Calu3 (cell line): Measurements from ENCODE around the gene KRTAP9-9. TPM values are rescaled to one million over a fixed set of nuclear protein-coding genes. Genes with fewer than 3 reads are reported as not detected.
"Not testable (repeated sequence)": the region's sequence is repeated elsewhere in the genome, so short reads cannot be mapped to it uniquely, and the experiment has no call there.

Experiments used
- BruUV-seq: library from RNA; stranded (reverse); fragments of 400-500 nt; replicated peaks from 2 replicates; lab custom pipeline; 2021; lab: Mats Ljungman, UMichigan
- CTCF ChIA-PET: fragments of 300-600 bp; sonication (Branson Sonifier 250); formaldehyde crosslinking; loops from one replicate; lab custom pipeline; 2022; ENCODE audit warnings: antibody characterized with exemption; lab: Charles Lee
- DNase-seq: peaks from one replicate; pipeline ENCODE4 v3.0.0; 2022
- H3K27ac Mint-ChIP-seq: one replicate; pipeline ENCODE4 v1.8.0; 2022; ENCODE audit warnings: mixed read lengths; ENCODE audit not compliant: unreplicated experiment
- H3K27me3 Mint-ChIP-seq: one replicate; pipeline ENCODE4 v1.8.0; 2022; ENCODE audit warnings: mixed read lengths; ENCODE audit not compliant: unreplicated experiment
- H3K36me3 Mint-ChIP-seq: one replicate; pipeline ENCODE4 v1.8.0; 2022; ENCODE audit warnings: mild to moderate bottlenecking, moderate library complexity, mixed read lengths; ENCODE audit not compliant: insufficient read depth, unreplicated experiment
- H3K4me1 Mint-ChIP-seq: one replicate; pipeline ENCODE4 v1.8.0; 2022; ENCODE audit warnings: mild to moderate bottlenecking, low read depth, mixed read lengths; ENCODE audit not compliant: unreplicated experiment
- H3K4me3 Mint-ChIP-seq: one replicate; pipeline ENCODE4 v1.8.0; 2022; ENCODE audit warnings: mild to moderate bottlenecking, low read depth, moderate library complexity, mixed read lengths; ENCODE audit not compliant: unreplicated experiment
- H3K9me3 Mint-ChIP-seq: one replicate; pipeline ENCODE4 v1.8.0; 2022; ENCODE audit warnings: low read depth, mixed read lengths; ENCODE audit not compliant: unreplicated experiment
- intact Hi-C: fragments of 100-400 bp; cut with micrococcal nuclease; formaldehyde crosslinking; loops from one replicate; pipeline ENCODE4 v1.10.0; 2022; ENCODE audit not compliant: unreplicated experiment
- total RNA-seq: library from RNA; stranded (reverse); gene quantifications from 2 replicates; pipeline ENCODE4 v1.2.3, GENCODE V29; 2022
- TF ChIP-seq, protein P1 (sequence below): fragments of 200-600 bp; IDR thresholded peaks from one replicate; pipeline ENCODE4 v1.8.0; 2022; ENCODE audit warnings: antibody characterized with exemption; ENCODE audit not compliant: unreplicated experiment

The KRTAP9-9 gene
- total RNA-seq, 1 experiment from 2014 or later: not detected

DNA sequence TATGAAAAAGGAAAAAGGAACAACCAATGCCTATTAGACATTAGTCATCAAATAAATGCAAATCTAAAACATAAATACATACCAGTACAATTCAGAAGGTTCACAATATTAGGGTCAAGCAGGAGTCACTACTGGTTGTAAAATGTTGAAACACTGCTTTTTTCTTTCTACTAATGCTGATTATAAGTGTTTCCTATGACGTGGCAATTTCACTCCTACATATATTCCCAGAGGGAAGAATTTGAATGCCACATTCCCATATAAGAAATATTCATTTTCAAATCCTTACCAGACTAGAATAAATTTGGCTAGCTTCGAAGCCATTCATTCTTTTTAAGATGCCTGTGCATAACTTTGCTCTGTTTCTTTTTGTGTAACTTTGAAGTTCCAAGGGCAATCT, 31.4 kb upstream of the KRTAP9-9 start:
- TF ChIP-seq, protein P1, sequence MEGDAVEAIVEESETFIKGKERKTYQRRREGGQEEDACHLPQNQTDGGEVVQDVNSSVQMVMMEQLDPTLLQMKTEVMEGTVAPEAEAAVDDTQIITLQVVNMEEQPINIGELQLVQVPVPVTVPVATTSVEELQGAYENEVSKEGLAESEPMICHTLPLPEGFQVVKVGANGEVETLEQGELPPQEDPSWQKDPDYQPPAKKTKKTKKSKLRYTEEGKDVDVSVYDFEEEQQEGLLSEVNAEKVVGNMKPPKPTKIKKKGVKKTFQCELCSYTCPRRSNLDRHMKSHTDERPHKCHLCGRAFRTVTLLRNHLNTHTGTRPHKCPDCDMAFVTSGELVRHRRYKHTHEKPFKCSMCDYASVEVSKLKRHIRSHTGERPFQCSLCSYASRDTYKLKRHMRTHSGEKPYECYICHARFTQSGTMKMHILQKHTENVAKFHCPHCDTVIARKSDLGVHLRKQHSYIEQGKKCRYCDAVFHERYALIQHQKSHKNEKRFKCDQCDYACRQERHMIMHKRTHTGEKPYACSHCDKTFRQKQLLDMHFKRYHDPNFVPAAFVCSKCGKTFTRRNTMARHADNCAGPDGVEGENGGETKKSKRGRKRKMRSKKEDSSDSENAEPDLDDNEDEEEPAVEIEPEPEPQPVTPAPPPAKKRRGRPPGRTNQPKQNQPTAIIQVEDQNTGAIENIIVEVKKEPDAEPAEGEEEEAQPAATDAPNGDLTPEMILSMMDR: no peak
- H3K36me3 Mint-ChIP-seq: no peaks in the 10 kb centered on the region
- no peak overlapping the region for H3K4me3 Mint-ChIP-seq
- no TSS peak for BruUV-seq
- H3K27me3 Mint-ChIP-seq: no peaks in the 10 kb centered on the region
- H3K9me3 Mint-ChIP-seq: peaks cover 4% of the 10 kb centered on the region
- intact Hi-C loops: no loop called here
- no peak overlapping the region for H3K27ac Mint-ChIP-seq
- CTCF ChIA-PET: no interaction called here
- no peak for DNase-seq
- no peaks in the 10 kb centered on the region for H3K4me1 Mint-ChIP-seq

DNA sequence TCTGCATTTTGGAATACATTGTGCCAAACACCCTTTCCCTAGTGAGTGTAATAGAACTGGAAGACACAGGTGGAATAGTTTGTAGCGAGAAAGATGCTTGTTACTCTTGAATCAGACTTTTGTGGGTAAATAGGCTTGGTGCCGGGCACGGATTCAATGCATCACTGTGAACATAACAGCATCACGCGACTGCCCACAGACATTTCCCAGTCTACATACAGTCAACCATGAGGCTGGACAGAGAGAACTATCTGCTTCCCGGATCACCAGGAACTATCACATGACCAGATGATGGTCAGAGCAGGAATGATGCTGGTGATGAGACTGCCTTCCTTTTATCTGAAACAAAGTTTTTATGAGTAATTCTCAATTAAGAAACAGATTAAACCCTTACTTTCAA, 29.1 kb upstream of the KRTAP9-9 start:
- no peak for DNase-seq
- Mint-ChIP-seq H3K4me3 (no peak overlapping the region), H3K27me3 (no peaks in the 10 kb centered on the region), H3K4me1 (no peaks in the 10 kb centered on the region), H3K27ac (no peak overlapping the region), H3K36me3 (no peaks in the 10 kb centered on the region), H3K9me3 (no peaks in the 10 kb centered on the region)
- TF ChIP-seq, protein P1: no peak
- intact Hi-C loops: no loop called here
- BruUV-seq: no TSS peak
- CTCF ChIA-PET: no interaction called here

DNA sequence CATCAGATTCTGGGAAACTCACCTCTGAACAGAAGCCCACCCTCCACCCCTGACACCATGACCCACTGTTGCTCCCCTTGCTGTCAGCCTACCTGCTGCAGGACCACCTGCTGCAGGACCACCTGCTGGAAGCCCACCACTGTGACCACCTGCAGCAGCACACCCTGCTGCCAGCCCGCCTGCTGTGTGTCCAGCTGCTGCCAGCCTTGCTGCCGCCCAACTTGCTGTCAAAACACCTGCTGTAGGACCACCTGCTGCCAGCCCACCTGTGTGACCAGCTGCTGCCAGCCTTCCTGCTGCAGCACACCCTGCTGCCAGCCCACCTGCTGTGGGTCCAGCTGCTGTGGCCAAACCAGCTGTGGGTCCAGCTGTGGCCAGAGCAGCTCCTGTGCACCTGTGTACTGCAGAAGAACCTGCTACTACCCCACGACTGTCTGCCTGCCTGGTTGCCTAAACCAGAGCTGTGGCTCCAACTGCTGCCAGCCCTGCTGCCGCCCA, 28.5 kb upstream of the KRTAP9-9 start, which contains the start of gene KRTAP9-2:
Gene KRTAP9-2 (plus strand): TSS at position 51 of the 498 bp plus-strand sequence. CDS start 7 bp downstream, at position 58.
- H3K4me1 Mint-ChIP-seq, CTCF ChIA-PET, H3K27me3 Mint-ChIP-seq, H3K27ac Mint-ChIP-seq, H3K36me3 Mint-ChIP-seq, intact Hi-C loops, H3K9me3 Mint-ChIP-seq, DNase-seq, BruUV-seq, H3K4me3 Mint-ChIP-seq: not testable (repeated sequence)

GRCh38 chr17:41230094-41230493, 25.1 kb upstream of the KRTAP9-9 start:
- no peaks in the 10 kb centered on the region for H3K4me1 Mint-ChIP-seq
- H3K9me3 Mint-ChIP-seq: no peaks in the 10 kb centered on the region
- no peaks in the 10 kb centered on the region for H3K27me3 Mint-ChIP-seq
- intact Hi-C loops: no loop called here
- no peak overlapping the region for H3K4me3 Mint-ChIP-seq
- DNase-seq: no peak
- CTCF ChIA-PET: interaction anchor here (0.6 to 0.7 kb wide), 2 partner anchors 51 to 965 kb away, joined by 3 read pairs; no protein-coding TSS in a partner anchor
- BruUV-seq: no TSS peak
- H3K27ac Mint-ChIP-seq: no peak overlapping the region
- TF ChIP-seq, protein P1: no peak
- H3K36me3 Mint-ChIP-seq: no peaks in the 10 kb centered on the region

DNA sequence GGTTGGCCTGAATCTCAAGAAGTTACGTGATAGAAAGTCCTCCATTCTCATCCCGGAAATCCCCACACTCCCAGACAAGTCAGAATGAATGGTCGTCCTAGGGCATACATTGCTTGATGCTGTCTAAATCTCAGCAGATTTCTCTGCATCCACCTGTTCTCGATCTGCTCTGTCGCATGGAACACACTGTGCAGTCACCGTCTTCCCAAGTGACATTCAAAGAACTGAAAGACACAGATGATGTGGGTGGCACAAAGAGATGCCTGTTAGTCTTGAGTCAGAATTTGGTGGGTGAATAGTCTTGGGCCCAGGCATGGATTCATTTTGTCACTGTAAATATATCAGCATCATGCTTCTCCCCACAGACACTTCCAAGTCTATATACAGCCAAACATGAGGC, 23.5 kb upstream of the KRTAP9-9 start:
- no peaks in the 10 kb centered on the region for H3K4me1 Mint-ChIP-seq
- H3K27me3 Mint-ChIP-seq: no peaks in the 10 kb centered on the region
- intact Hi-C loops: no loop called here
- H3K27ac Mint-ChIP-seq: no peak overlapping the region
- H3K9me3 Mint-ChIP-seq: no peaks in the 10 kb centered on the region
- TF ChIP-seq, protein P1: no peak
- no peaks in the 10 kb centered on the region for H3K36me3 Mint-ChIP-seq
- BruUV-seq: no TSS peak
- DNase-seq: no peak
- no peak overlapping the region for H3K4me3 Mint-ChIP-seq
- CTCF ChIA-PET: no interaction called here

- H3K36me3 Mint-ChIP-seq, H3K27me3 Mint-ChIP-seq, H3K27ac Mint-ChIP-seq, H3K4me1 Mint-ChIP-seq, H3K4me3 Mint-ChIP-seq, CTCF ChIA-PET, BruUV-seq, H3K9me3 Mint-ChIP-seq, intact Hi-C loops, DNase-seq: not testable (repeated sequence)
Measured at GRCh38 chr17:41232399-41233105, 22.6 kb upstream of the KRTAP9-9 start, which contains the start of gene KRTAP9-3. TSS of gene KRTAP9-3 (plus strand) at chr17:41232449. CDS start at chr17:41232502, 53 bp downstream.

DNA sequence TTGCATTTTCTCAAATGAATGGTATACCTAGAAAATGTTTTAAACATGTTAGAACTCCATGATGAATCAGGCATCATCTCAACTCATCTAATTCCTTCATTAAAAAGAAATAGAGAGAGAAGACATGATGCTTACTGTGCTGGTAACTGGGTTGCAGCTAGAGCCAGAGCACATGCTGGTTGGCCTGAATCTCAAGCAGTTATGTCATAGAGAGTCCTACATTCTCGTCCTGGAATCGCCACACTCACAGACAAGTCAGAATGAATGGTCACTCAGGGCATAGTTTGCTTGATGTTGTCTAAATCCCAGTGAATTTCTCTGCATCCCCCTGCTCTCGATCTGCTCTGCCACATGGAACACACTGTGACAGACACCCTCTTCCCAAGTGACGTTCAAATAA, 18.1 kb upstream of the KRTAP9-9 start:
- H3K4me3 Mint-ChIP-seq, DNase-seq, H3K4me1 Mint-ChIP-seq, H3K27ac Mint-ChIP-seq, H3K27me3 Mint-ChIP-seq, intact Hi-C loops, H3K9me3 Mint-ChIP-seq, BruUV-seq, H3K36me3 Mint-ChIP-seq: not testable (repeated sequence)
- CTCF ChIA-PET: interaction anchor here (0.6 kb wide), 1 partner anchor 9 kb away, joined by 4 read pairs; no protein-coding TSS in a partner anchor
